Measurements from ENCODE around the gene CENPP.

Gene CENPP

DNA sequence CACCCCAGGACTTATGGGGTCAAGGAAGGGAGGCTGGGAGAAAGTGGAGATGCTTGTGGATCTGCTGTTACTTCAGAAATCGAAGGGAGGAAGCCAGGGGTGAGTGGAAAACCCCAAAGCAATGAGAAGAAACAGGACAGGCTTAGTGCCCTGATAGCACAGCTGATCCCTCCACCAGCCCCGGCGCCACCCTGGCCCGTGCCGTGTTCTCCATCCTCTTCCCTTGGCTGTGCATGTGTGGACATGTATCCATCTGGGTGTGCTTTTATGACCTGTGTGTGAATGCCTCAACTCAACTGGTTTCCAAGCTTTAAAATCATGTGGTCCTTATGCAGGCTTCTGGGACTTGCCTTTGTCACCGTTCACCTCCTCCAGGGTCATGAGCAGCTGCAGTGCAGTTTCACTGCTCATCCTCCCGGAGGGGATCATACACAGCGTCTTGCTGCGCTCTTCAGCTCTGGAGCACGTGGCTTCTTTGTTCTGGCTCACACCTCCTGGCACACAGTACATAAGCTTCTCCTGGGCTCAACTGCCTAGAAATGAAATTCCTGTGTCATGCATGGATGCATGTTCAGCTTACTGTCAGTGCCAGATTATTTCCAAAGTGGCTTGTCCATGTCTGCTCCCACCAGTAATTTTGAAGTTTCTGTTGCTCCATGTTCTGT is 286.0 kb downstream of the CENPP start:
- Histone ChIP-seq H3K27me3 (ENCODE audit: control insufficient read depth, insufficient read depth, low read length) (no peaks in the 10 kb centered on the region), H3K27ac (ENCODE audit: low read length) (no peak overlapping the region), H3K4me1 (ENCODE audit: control insufficient read depth, insufficient read depth, low read length) (no peaks in the 10 kb centered on the region)

DNA sequence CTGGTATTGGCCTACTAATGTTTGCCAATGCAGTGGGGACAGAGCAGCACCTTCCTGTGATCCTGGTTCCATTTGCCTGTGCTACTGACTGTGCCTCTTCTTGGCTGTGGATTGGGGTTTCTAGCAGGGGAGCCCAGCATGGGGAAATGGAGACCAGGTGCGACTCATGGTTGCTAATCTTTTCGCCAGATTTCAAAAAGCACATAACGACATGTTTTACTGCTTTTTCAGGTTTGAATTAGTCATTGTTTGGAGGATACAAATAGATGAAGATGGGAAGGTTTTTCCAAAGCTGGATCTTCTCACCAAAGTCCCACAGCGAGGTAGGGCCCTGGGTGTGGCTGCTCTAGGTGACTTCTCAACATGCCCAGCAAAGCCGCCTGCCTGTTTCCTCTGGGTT is 286.5 kb downstream of the CENPP start:
- H3K4me3 ChIP-seq (ENCODE audit: low read length) = no peak overlapping the region
- no CpG with 5 or more reads among the region's 5 CpGs for WGBS (ENCODE audit: insufficient coverage, insufficient read length)
- H3K4me1 ChIP-seq (ENCODE audit: control insufficient read depth, insufficient read depth, low read length) = no peaks in the 10 kb centered on the region
- H3K36me3 ChIP-seq (ENCODE audit: control insufficient read depth, insufficient read depth, low read length) = peaks cover 6% of the 10 kb centered on the region
- DNase-seq (ENCODE audit: low read depth, low spot score) = no peak
- no peak overlapping the region for H3K27ac ChIP-seq (ENCODE audit: low read length)
- no peaks in the 10 kb centered on the region for H3K9me3 ChIP-seq (ENCODE audit: control insufficient read depth, insufficient read depth, low read length)
- no peaks in the 10 kb centered on the region for H3K27me3 ChIP-seq (ENCODE audit: control insufficient read depth, insufficient read depth, low read length)

More for the DNA sequence above, 286.0 kb downstream of the CENPP start:
- DNase-seq (ENCODE audit: low read depth, low spot score) = no peak
- Histone ChIP-seq H3K9me3 (ENCODE audit: control insufficient read depth, insufficient read depth, low read length) (no peaks in the 10 kb centered on the region), H3K4me3 (ENCODE audit: low read length) (no peak overlapping the region), H3K36me3 (ENCODE audit: control insufficient read depth, insufficient read depth, low read length) (peaks cover 6% of the 10 kb centered on the region)
- WGBS (ENCODE audit: insufficient coverage, insufficient read length) = no CpG with 5 or more reads among the region's 10 CpGs

GRCh38 chr9:92612816-92613215 is 287.1 kb downstream of the CENPP start:
- Histone ChIP-seq H3K4me3 (ENCODE audit: low read length) (no peak overlapping the region), H3K9me3 (ENCODE audit: control insufficient read depth, insufficient read depth, low read length) (no peaks in the 10 kb centered on the region), H3K27ac (ENCODE audit: low read length) (no peak overlapping the region), H3K27me3 (ENCODE audit: control insufficient read depth, insufficient read depth, low read length) (no peaks in the 10 kb centered on the region), H3K36me3 (ENCODE audit: control insufficient read depth, insufficient read depth, low read length) (peaks cover 6% of the 10 kb centered on the region), H3K4me1 (ENCODE audit: control insufficient read depth, insufficient read depth, low read length) (no peaks in the 10 kb centered on the region)
- DNase-seq (ENCODE audit: low read depth, low spot score) = no peak
- WGBS (ENCODE audit: insufficient coverage, insufficient read length) = no CpG with 5 or more reads among the region's 11 CpGs

DNA sequence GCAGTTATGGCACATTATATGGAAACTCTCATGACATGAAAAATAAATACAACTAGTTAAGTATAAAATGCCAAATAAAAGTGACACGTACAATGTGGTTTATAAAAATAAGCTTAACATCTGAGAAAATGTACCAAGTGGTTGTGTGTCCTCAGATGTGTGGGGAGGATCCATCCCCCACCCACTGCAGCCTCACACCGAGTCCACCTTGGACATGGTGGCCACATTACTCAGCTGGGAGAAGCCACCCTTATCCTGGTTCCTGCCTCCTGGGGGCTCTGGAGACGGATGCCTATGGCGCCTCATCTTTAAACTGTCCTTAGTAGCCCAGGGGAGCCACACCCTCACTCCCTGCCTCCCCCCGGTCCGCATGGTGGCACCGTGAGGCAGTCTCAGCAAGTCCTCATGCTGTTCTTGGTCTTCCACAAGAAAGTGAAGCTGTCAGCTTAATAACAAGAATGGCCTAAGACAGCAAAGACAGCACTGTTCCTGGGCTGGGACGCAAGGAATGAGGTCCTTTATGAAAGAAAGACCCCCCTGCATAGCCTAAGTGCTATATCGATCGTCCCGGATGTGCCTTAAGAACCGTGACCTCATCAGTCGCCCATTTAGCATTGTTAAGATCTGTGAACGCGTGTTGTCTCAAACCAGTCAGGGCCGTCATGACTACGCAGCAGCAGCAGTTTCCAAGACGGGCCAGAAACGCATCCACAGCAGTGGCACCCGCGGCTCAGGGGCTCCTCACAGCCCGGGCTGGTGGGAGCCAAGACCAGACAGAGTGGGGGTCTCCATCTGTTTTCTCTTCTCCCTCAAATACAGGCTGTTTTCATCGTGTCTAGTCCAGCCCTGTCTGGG is 287.7 kb downstream of the CENPP start:
- peaks cover 6% of the 10 kb centered on the region for H3K36me3 ChIP-seq (ENCODE audit: control insufficient read depth, insufficient read depth, low read length)
- H3K9me3 ChIP-seq (ENCODE audit: control insufficient read depth, insufficient read depth, low read length) = no peaks in the 10 kb centered on the region
- no peaks in the 10 kb centered on the region for H3K4me1 ChIP-seq (ENCODE audit: control insufficient read depth, insufficient read depth, low read length)
- DNase-seq (ENCODE audit: low read depth, low spot score) = no peak
- no peak overlapping the region for H3K4me3 ChIP-seq (ENCODE audit: low read length)
- no peaks in the 10 kb centered on the region for H3K27me3 ChIP-seq (ENCODE audit: control insufficient read depth, insufficient read depth, low read length)
- no peak overlapping the region for H3K27ac ChIP-seq (ENCODE audit: low read length)
- no CpG with 5 or more reads among the region's 23 CpGs for WGBS (ENCODE audit: insufficient coverage, insufficient read length)

GRCh38 chr9:92614123-92614510 is 288.4 kb downstream of the CENPP start:
- no peak for DNase-seq (ENCODE audit: low read depth, low spot score)
- Histone ChIP-seq H3K4me1 (ENCODE audit: control insufficient read depth, insufficient read depth, low read length) (no peaks in the 10 kb centered on the region), H3K4me3 (ENCODE audit: low read length) (no peak overlapping the region), H3K27ac (ENCODE audit: low read length) (no peak overlapping the region), H3K27me3 (ENCODE audit: control insufficient read depth, insufficient read depth, low read length) (no peaks in the 10 kb centered on the region), H3K36me3 (ENCODE audit: control insufficient read depth, insufficient read depth, low read length) (peaks cover 6% of the 10 kb centered on the region), H3K9me3 (ENCODE audit: control insufficient read depth, insufficient read depth, low read length) (no peaks in the 10 kb centered on the region)
- WGBS (ENCODE audit: insufficient coverage, insufficient read length) = no CpG with 5 or more reads among the region's 9 CpGs

DNA sequence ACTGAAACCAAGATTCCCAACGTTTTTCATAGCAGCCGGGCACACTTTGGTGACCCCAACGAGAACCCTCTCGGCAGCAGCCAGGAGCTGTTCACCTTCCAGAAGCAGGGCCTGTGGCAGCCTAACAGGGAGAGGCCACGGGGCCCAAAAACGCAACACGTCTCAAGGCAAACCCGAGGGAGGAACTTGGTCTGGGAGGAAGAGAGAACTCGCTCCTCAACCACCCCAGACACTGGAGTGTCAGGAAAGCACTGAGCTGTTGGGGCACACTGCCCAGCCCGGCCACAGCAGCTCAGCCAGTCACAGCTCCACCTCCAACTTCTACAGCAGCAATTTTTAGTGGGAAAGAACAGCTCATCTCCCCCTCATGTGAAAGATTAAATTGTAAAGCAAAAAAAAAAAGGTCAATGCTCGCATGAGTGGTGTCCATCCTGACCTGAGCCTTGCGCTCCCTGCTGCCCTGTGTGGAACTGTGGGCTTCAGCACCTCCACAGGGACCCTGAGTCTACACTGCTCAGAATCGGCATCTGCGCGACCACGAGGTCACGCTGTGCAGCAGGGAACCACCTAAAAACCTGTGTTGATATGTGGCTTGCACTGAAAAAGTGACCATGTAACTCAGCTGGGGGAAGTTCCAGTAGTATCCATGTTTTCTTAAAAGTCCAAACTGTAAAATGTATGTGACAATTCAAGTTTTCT is 289.2 kb downstream of the CENPP start:
- WGBS (ENCODE audit: insufficient coverage, insufficient read length) = no CpG with 5 or more reads among the region's 17 CpGs
- Histone ChIP-seq H3K27ac (ENCODE audit: low read length) (no peak overlapping the region), H3K36me3 (ENCODE audit: control insufficient read depth, insufficient read depth, low read length) (peaks cover 6% of the 10 kb centered on the region), H3K4me3 (ENCODE audit: low read length) (no peak overlapping the region), H3K4me1 (ENCODE audit: control insufficient read depth, insufficient read depth, low read length) (no peaks in the 10 kb centered on the region), H3K9me3 (ENCODE audit: control insufficient read depth, insufficient read depth, low read length) (no peaks in the 10 kb centered on the region), H3K27me3 (ENCODE audit: control insufficient read depth, insufficient read depth, low read length) (no peaks in the 10 kb centered on the region)
- no peak for DNase-seq (ENCODE audit: low read depth, low spot score)

DNA sequence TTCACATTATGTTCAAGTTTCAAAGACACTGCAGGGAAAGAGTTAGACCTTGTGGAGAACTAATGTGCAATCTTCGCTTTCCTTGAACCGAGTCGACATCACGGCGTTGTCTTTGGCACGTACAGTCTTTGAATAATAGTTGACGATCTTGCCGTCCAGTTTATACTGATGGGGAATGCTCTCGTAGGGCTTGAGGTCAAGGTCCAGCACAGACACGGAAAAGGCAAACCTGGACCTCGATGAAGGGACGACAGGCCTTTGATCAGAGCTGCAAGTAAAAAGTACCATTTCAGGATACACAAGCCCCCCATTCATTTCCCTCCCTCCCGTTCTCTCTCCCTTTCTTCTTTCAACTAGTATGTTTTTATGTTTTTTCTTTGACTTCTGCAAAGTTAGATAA is 290.0 kb downstream of the CENPP start:
- no CpG with 5 or more reads among the region's 13 CpGs for WGBS (ENCODE audit: insufficient coverage, insufficient read length)
- no peaks in the 10 kb centered on the region for H3K9me3 ChIP-seq (ENCODE audit: control insufficient read depth, insufficient read depth, low read length)
- no peak for DNase-seq (ENCODE audit: low read depth, low spot score)
- H3K4me3 ChIP-seq (ENCODE audit: low read length) = no peak overlapping the region
- H3K36me3 ChIP-seq (ENCODE audit: control insufficient read depth, insufficient read depth, low read length) = peaks cover 6% of the 10 kb centered on the region
- no peak overlapping the region for H3K27ac ChIP-seq (ENCODE audit: low read length)
- H3K4me1 ChIP-seq (ENCODE audit: control insufficient read depth, insufficient read depth, low read length) = no peaks in the 10 kb centered on the region
- no peaks in the 10 kb centered on the region for H3K27me3 ChIP-seq (ENCODE audit: control insufficient read depth, insufficient read depth, low read length)

- no peaks in the 10 kb centered on the region for H3K4me1 ChIP-seq (ENCODE audit: control insufficient read depth, insufficient read depth, low read length)
- H3K36me3 ChIP-seq (ENCODE audit: control insufficient read depth, insufficient read depth, low read length) = peaks cover 6% of the 10 kb centered on the region
- H3K4me3 ChIP-seq (ENCODE audit: low read length) = no peak overlapping the region
- no peak for DNase-seq (ENCODE audit: low read depth, low spot score)
- H3K9me3 ChIP-seq (ENCODE audit: control insufficient read depth, insufficient read depth, low read length) = no peaks in the 10 kb centered on the region
- H3K27ac ChIP-seq (ENCODE audit: low read length) = no peak overlapping the region
- WGBS (ENCODE audit: insufficient coverage, insufficient read length) = no CpG with 5 or more reads among the region's 11 CpGs
- no peaks in the 10 kb centered on the region for H3K27me3 ChIP-seq (ENCODE audit: control insufficient read depth, insufficient read depth, low read length)
Measured at GRCh38 chr9:92616199-92616641, 290.5 kb downstream of the CENPP start.

GRCh38 chr9:92616655-92617111 is 290.9 kb downstream of the CENPP start:
- Histone ChIP-seq H3K27me3 (ENCODE audit: control insufficient read depth, insufficient read depth, low read length) (no peaks in the 10 kb centered on the region), H3K27ac (ENCODE audit: low read length) (no peak overlapping the region), H3K36me3 (ENCODE audit: control insufficient read depth, insufficient read depth, low read length) (peaks cover 6% of the 10 kb centered on the region), H3K9me3 (ENCODE audit: control insufficient read depth, insufficient read depth, low read length) (no peaks in the 10 kb centered on the region), H3K4me1 (ENCODE audit: control insufficient read depth, insufficient read depth, low read length) (no peaks in the 10 kb centered on the region), H3K4me3 (ENCODE audit: low read length) (no peak overlapping the region)
- no peak for DNase-seq (ENCODE audit: low read depth, low spot score)
- no CpG with 5 or more reads among the region's 11 CpGs for WGBS (ENCODE audit: insufficient coverage, insufficient read length)

- Histone ChIP-seq H3K4me1 (ENCODE audit: control insufficient read depth, insufficient read depth, low read length) (no peaks in the 10 kb centered on the region), H3K4me3 (ENCODE audit: low read length) (no peak overlapping the region), H3K9me3 (ENCODE audit: control insufficient read depth, insufficient read depth, low read length) (no peaks in the 10 kb centered on the region), H3K27me3 (ENCODE audit: control insufficient read depth, insufficient read depth, low read length) (no peaks in the 10 kb centered on the region), H3K36me3 (ENCODE audit: control insufficient read depth, insufficient read depth, low read length) (peaks cover 6% of the 10 kb centered on the region), H3K27ac (ENCODE audit: low read length) (no peak overlapping the region)
- WGBS (ENCODE audit: insufficient coverage, insufficient read length) = no CpG with 5 or more reads among the region's 11 CpGs
- no peak for DNase-seq (ENCODE audit: low read depth, low spot score)
Measured at GRCh38 chr9:92617195-92617813, 291.6 kb downstream of the CENPP start.
